ENCODE results near the gene JAZF1. TPM values are rescaled to one million over a fixed set of nuclear protein-coding genes. Genes with fewer than 3 reads are reported as not detected.
A peak's percentile ranks its signal among the peaks of the same experiment; 100 is the strongest.

Gene JAZF1
- total RNA-seq, 2 donors from 2014 or later: 4.0 to 4.9 TPM

DNA sequence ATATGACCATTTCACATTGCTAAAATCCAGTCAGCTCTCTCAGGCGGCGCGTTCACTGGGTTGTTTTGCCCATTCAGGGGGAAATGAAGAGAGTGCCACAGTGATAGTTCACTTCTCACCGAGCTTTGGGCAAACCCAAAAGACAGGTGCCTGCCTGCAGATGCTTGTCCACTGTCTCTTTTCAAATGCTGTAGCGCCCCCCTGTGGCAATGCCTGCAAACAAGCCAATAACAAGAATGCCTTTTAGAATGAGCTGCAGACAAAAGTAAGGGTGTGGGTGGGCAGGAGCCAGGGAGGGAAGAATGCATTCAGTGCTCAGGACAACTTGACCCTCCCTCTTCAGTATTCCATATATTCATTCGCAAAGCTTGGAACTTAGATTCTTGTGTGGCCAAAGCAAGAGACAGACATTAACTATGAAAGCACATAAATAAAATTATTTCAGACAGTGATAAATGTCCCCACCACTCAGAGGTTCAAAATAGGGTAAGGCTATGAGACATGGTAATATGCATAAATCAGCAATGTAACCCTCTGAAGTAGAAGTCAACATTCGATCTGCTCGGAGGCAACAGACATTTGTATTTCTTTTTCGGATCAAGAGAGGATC lies 86.9 kb downstream of the JAZF1 start:
- Histone ChIP-seq H3K4me3 (no peak overlapping the region), H3K36me3 (replicated peaks in 1 of 2; ENCODE audit: insufficient read depth in 1 of 2, low read depth in 2 of 2) (no peaks in the 10 kb centered on the region), H3K4me1 (no peaks in the 10 kb centered on the region), H3K27me3 (no peaks in the 10 kb centered on the region), H3K9me3 (no peaks in the 10 kb centered on the region), H3K27ac (no peak overlapping the region)
- intact Hi-C loops (cut with DNase I): loop anchor here (10.0 kb wide), 1 partner anchor 899 kb away; no protein-coding TSS in a partner anchor
- ATAC-seq: no peak
- DNase-seq: peak; percentile 40 to 58 (median 51)
- WGBS, 2 donors: 77 to 80% methylated on average over 9 of the region's 9 CpGs
- TF ChIP-seq CTCF (IDR thresholded peaks at IDR 0.05) (peak in 4 of 7 experiments; percentile 16 to 36 (median 25)), POLR2A (IDR thresholded peaks at IDR 0.05) (no peak)

DNA sequence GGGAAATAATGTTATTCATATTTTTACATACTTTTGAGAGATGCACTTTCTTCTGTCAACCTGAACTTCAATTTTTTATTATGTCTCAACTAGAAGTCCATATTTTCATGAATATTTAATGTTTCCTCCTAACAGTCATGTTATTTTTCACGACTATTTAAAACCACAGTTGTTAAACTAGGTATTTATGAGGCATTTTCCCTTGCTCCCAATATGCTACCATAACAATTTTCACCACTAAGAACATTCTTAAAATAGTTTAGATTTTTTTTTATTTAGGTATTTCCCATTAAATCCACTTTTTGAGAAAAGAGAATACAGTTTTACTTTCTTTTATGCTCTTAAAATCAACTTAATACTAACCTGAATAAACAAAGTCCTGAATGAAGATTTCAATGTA lies 89.4 kb downstream of the JAZF1 start:
- ATAC-seq: no peak
- intact Hi-C loops (cut with DNase I): loop anchor here (10.0 kb wide), 1 partner anchor 896 kb away; no protein-coding TSS in a partner anchor
- DNase-seq: no peak
- H3K4me3 ChIP-seq: no peak overlapping the region
- H3K27ac ChIP-seq: no peak overlapping the region
- TF ChIP-seq POLR2A (IDR thresholded peaks at IDR 0.05): no peak
- TF ChIP-seq CTCF (IDR thresholded peaks at IDR 0.05): no peak
- WGBS, 2 donors: 60 to 68% methylated on average over 1 of the region's 1 CpG
- H3K9me3 ChIP-seq: no peaks in the 10 kb centered on the region
- no peaks in the 10 kb centered on the region for H3K4me1 ChIP-seq
- no peaks in the 10 kb centered on the region for H3K27me3 ChIP-seq
- no peaks in the 10 kb centered on the region for H3K36me3 ChIP-seq (replicated peaks in 1 of 2; ENCODE audit: insufficient read depth in 1 of 2, low read depth in 2 of 2)

GRCh38 chr7:28088901-28089714 lies 91.5 kb downstream of the JAZF1 start:
- intact Hi-C loops (cut with DNase I): no loop called here
- Histone ChIP-seq H3K4me3 (no peak overlapping the region), H3K9me3 (no peaks in the 10 kb centered on the region), H3K27ac (no peak overlapping the region), H3K4me1 (no peaks in the 10 kb centered on the region), H3K27me3 (no peaks in the 10 kb centered on the region), H3K36me3 (replicated peaks in 1 of 2; ENCODE audit: insufficient read depth in 1 of 2, low read depth in 2 of 2) (no peaks in the 10 kb centered on the region)
- DNase-seq: no peak
- no peak for TF ChIP-seq CTCF (IDR thresholded peaks at IDR 0.05)
- no peak for TF ChIP-seq POLR2A (IDR thresholded peaks at IDR 0.05)
- ATAC-seq: no peak
- WGBS, 2 donors: 88 to 93% methylated on average over 6 of the region's 6 CpGs

GRCh38 chr7:28088032-28088431 lies 92.6 kb downstream of the JAZF1 start:
- TF ChIP-seq POLR2A (IDR thresholded peaks at IDR 0.05) (no peak), CTCF (IDR thresholded peaks at IDR 0.05) (no peak)
- Histone ChIP-seq H3K36me3 (replicated peaks in 1 of 2; ENCODE audit: insufficient read depth in 1 of 2, low read depth in 2 of 2) (no peaks in the 10 kb centered on the region), H3K27me3 (no peaks in the 10 kb centered on the region), H3K4me1 (no peaks in the 10 kb centered on the region), H3K27ac (peak overlapping the region in 1 of 4 donors; percentile 5), H3K9me3 (no peaks in the 10 kb centered on the region), H3K4me3 (no peak overlapping the region)
- intact Hi-C loops (cut with DNase I): no loop called here
- 71 to 90% methylated on average over 4 of the region's 4 CpGs for WGBS, 2 donors
- no peak for DNase-seq
- no peak for ATAC-seq
